GM12878 (cell line): Measurements from ENCODE around the gene P3H3. TPM values are rescaled to one million over a fixed set of nuclear protein-coding genes. Genes with fewer than 3 reads are reported as not detected.

ENCODE experiments used
- ATAC-seq: fragments of 200-7000 bp; cut with Tn5 transposase; 3 replicates; pipeline ENCODE4 v1.9.1; 2020; ENCODE audit warnings: mild to moderate bottlenecking, moderate library complexity
- BruUV-seq: library from RNA; stranded (reverse); fragments of 400-500 nt; replicated peaks from 2 replicates; lab custom pipeline; 2021; lab: Mats Ljungman, UMichigan
- CTCF ChIA-PET: fragments of 300-600 bp; sonication (Branson Sonifier 250); formaldehyde crosslinking; extraction: SDS; loops from one replicate; lab custom pipeline; 2021; ENCODE audit warnings: inconsistent platforms; lab: Yijun Ruan, JAX
- POLR2A ChIA-PET: fragments of 350-600 bp; formaldehyde crosslinking; extraction: SDS; loops from one replicate; lab custom pipeline; 2021; ENCODE audit warnings: inconsistent platforms; lab: Charles Lee
- RAD21 ChIA-PET: fragments of 300-600 bp; sonication (Branson Sonifier 250); formaldehyde crosslinking; loops from one replicate; lab custom pipeline; 2023; ENCODE audit warnings: antibody characterized with exemption; ENCODE audit not compliant: unreplicated experiment; lab: Charles Lee
- SMC1A ChIA-PET: fragments of 300-600 bp; sonication (Branson Sonifier 250); formaldehyde crosslinking; loops from one replicate; lab custom pipeline; 2023; ENCODE audit not compliant: unreplicated experiment, uncharacterized antibody; lab: Charles Lee
- DNase-seq: peaks from one replicate; pipeline ENCODE4 v3.0.0-alpha.2; 2011; ENCODE audit warnings: low read depth, low spot score
- FAIRE-seq: peaks from 3 replicates; lab custom pipeline; 2011; peaks lifted over from hg19 to GRCh38; lab: Jason Lieb, UNC
- H2AFZ ChIP-seq: 2 replicates; pipeline ENCODE4 v1.6.0; 2011; ENCODE audit warnings: low read depth, low read length, control low read depth; ENCODE audit not compliant: control insufficient read depth
- H3K27ac ChIP-seq: 2 replicates; pipeline ENCODE4 v1.5.1; 2011; ENCODE audit warnings: control low read depth; ENCODE audit not compliant: control insufficient read depth, insufficient read depth
- H3K27me3 ChIP-seq, 2 experiments: replicated peaks in 1 of 2; 2 replicates each; pipeline versions ENCODE4 v1.6.0 to v1.6.1; 2011; ENCODE audit warnings: low read length in 1 of 2; ENCODE audit not compliant: control insufficient read depth in 2 of 2, insufficient read depth in 2 of 2
- H3K36me3 ChIP-seq, 2 experiments: 2 replicates each; pipeline ENCODE4 v1.5.1; 2011; ENCODE audit warnings: low read length in 1 of 2; ENCODE audit not compliant: control insufficient read depth in 2 of 2, insufficient read depth in 2 of 2
- H3K4me1 ChIP-seq: 2 replicates; pipeline ENCODE4 v1.6.1; 2011; ENCODE audit warnings: mild to moderate bottlenecking, low read length, moderate library complexity, mixed read lengths; ENCODE audit not compliant: control insufficient read depth, insufficient read depth
- H3K4me2 ChIP-seq: 2 replicates; pipeline ENCODE4 v1.6.0; 2011; ENCODE audit warnings: control low read depth; ENCODE audit not compliant: control insufficient read depth, insufficient read depth
- H3K4me3 ChIP-seq: fragments of 200-600 bp; sonication (generic); 2 replicates; pipeline ENCODE4 v1.5.1; 2016
- H3K79me2 ChIP-seq: 2 replicates; pipeline ENCODE4 v1.6.0; 2011; ENCODE audit warnings: low read length; ENCODE audit not compliant: control insufficient read depth, insufficient read depth
- H3K9ac ChIP-seq: 2 replicates; pipeline ENCODE4 v1.8.0; 2011; ENCODE audit warnings: low read length, control low read depth, mixed read lengths; ENCODE audit not compliant: control insufficient read depth, insufficient read depth
- H3K9me3 ChIP-seq: replicated peaks from 3 replicates; pipeline ENCODE4 v1.5.1; 2011; ENCODE audit warnings: mild to moderate bottlenecking, low read length; ENCODE audit not compliant: control insufficient read depth, insufficient read depth
- H4K20me1 ChIP-seq: 2 replicates; pipeline ENCODE4 v1.6.0; 2011; ENCODE audit not compliant: control insufficient read depth, insufficient read depth
- BCLAF1 ChIP-seq: fragments of 450-650 bp; IDR thresholded peaks from 2 replicates; pipeline ENCODE4 v1.6.1; 2017; ENCODE audit warnings: antibody characterized with exemption, mild to moderate bottlenecking, moderate library complexity
- BHLHE40 ChIP-seq, 2 experiments: fragments of 450-650 bp in 1 of 2; IDR thresholded peaks; 2 replicates each; pipeline ENCODE4 v1.6.1; 2011 to 2017; ENCODE audit warnings: low read depth in 2 of 2, borderline replicate concordance in 1 of 2, improper control_type of control experiment in 1 of 2, low read length in 1 of 2, mild to moderate bottlenecking in 1 of 2
- BRCA1 ChIP-seq: IDR thresholded peaks from 2 replicates; pipeline ENCODE4 v1.6.1; 2011; ENCODE audit warnings: low read depth, low read length, improper control_type of control experiment
- CREB1 ChIP-seq: IDR thresholded peaks from 2 replicates; pipeline ENCODE4 v1.6.1; 2012; ENCODE audit warnings: low read depth, mild to moderate bottlenecking, inconsistent platforms
- GATAD2B ChIP-seq: fragments of 450-650 bp; conservative IDR thresholded peaks from 2 replicates; pipeline ENCODE4 v1.6.1; 2017; ENCODE audit warnings: low read depth, mild to moderate bottlenecking, moderate library complexity
- NFYB ChIP-seq: IDR thresholded peaks from 2 replicates; pipeline ENCODE4 v1.6.1; 2011; ENCODE audit warnings: low read depth, mild to moderate bottlenecking, low read length, improper control_type of control experiment, moderate library complexity; ENCODE audit not compliant: insufficient read depth
- STAT1 ChIP-seq: fragments of 450-650 bp; conservative IDR thresholded peaks from 2 replicates; pipeline ENCODE4 v1.6.1; 2014; ENCODE audit warnings: antibody characterized with exemption, mild to moderate bottlenecking
- ZBTB11 ChIP-seq: fragments of 450-650 bp; formaldehyde crosslinking; IDR thresholded peaks from 2 replicates; pipeline ENCODE4 v1.5.0; 2022; ENCODE audit warnings: mild to moderate bottlenecking, missing genetic modification characterization
- ZNF687 ChIP-seq: fragments of 450-650 bp; IDR thresholded peaks from 2 replicates; pipeline ENCODE4 v1.6.1; 2017; ENCODE audit warnings: mild to moderate bottlenecking, moderate library complexity
- WGBS: methylation state at CpG from one replicate; pipeline ENCODE4 v1.1.6; 2016; ENCODE audit warnings: low lambda C conversion rate; ENCODE audit not compliant: insufficient replicate concordance, insufficient coverage; ENCODE audit errors: missing lambda C conversion rate; 5-methylcytosine and 5-hydroxymethylcytosine counted together
- in situ Hi-C: fragments of 300-500 bp; cut with MboI; formaldehyde crosslinking; loops from 9 replicates; pipeline ENCODE4 v1.14.3; 2018; ENCODE audit warnings: mixed read lengths
- intact Hi-C: fragments of 100-400 bp; cut with micrococcal nuclease; formaldehyde crosslinking; loops from one replicate; pipeline ENCODE4 v1.14.2; 2022; ENCODE audit not compliant: unreplicated experiment
- polyA plus RNA-seq, 11 experiments: library from polyadenylated mRNA; depleted of rRNA in 4 of 11; unstranded in 6 of 11; stranded (reverse) in 5 of 11; fragments of >200 nt; fragmentation: Nextera tagmentation in 4 of 11; fragmentation: Illumina TruSeq in 1 of 11; extraction: Ambion mirVana in 4 of 11; extraction: Trizol in 1 of 11; gene quantifications; 1 replicate in 1 of 11; 2 replicates in 10 of 11; pipeline versions ENCODE4 v1.2.1 to v1.2.3, GENCODE V29; 2011 to 2016; ENCODE audit warnings: inconsistent platforms in 2 of 11, missing spikeins in 2 of 11, low read depth in 1 of 11
- total RNA-seq, 4 experiments: library from RNA; depleted of rRNA in 3 of 4; stranded (reverse); fragments of >200 nt in 3 of 4; fragmentation: Illumina TruSeq in 1 of 4; extraction: Trizol in 1 of 4; gene quantifications; 2 replicates each; pipeline versions ENCODE4 v1.2.1 to v1.2.3, GENCODE V29; 2013 to 2021

The P3H3 gene
- total and polyA plus RNA-seq, 10 of the 15 experiments (the other 5 are each of a cell fraction or from before 2014, with no cell fraction given): 0.03 to 0.21 (median 0.05) TPM; not detected in 7

- no peak for TF ChIP-seq ZNF687
Measured at GRCh38 chr12:6834254-6834653, 6.0 kb downstream of the P3H3 start (continued).

- CTCF ChIA-PET: interaction anchor here (0.8 to 6.8 kb wide), 22 partner anchors 9 to 200 kb away, joined by 3 to 72 read pairs (median 5); partner anchors contain the start of genes CDCA3, COPS7A, MLF2 and PTMS
- Histone ChIP-seq H3K9ac (no peak overlapping the region), H3K4me3 (no peak overlapping the region), H3K9me3 (no peaks in the 10 kb centered on the region), H3K27ac (no peak overlapping the region), H3K27me3 (peaks cover 1 to 8% of the 10 kb centered on the region in 2 experiments), H3K4me1 (peaks cover 4% of the 10 kb centered on the region), H3K79me2 (no peaks in the 10 kb centered on the region), H2AFZ (no peak overlapping the region), H3K4me2 (no peak overlapping the region), H3K36me3 (no peaks in the 10 kb centered on the region), H4K20me1 (no peaks in the 10 kb centered on the region)
- RAD21 ChIA-PET: interaction anchor here (1.2 to 2.1 kb wide), 5 partner anchors 17 to 102 kb away, joined by 3 to 11 read pairs (median 4); partner anchors contain the start of genes MLF2 and USP5
- BruUV-seq: no TSS peak
- in situ Hi-C loops: no loop called here
- ATAC-seq (no peak), DNase-seq (no peak), FAIRE-seq (no peak)
- SMC1A ChIA-PET: interaction anchor here (0.7 to 5.8 kb wide), 8 partner anchors 9 to 137 kb away, joined by 3 to 35 read pairs (median 4); partner anchors contain the start of genes CDCA3 and MLF2
- POLR2A ChIA-PET: interaction anchor here (0.7 to 1.0 kb wide), 4 partner anchors 10 to 81 kb away, joined by 3 to 5 read pairs (median 3); partner anchors contain the start of genes CDCA3 and MLF2
- WGBS: 48% methylated on average over 5 of the region's 5 CpGs
- intact Hi-C loops: no loop called here
- no peak for TF ChIP-seq GATAD2B
- TF ChIP-seq BCLAF1: no peak
- no peak for TF ChIP-seq ZBTB11 (CRISPR knock-in tag)
- TF ChIP-seq BHLHE40 (IDR thresholded peaks at IDR 0.05; ENCODE audit: borderline replicate concordance in 1 of 2, low read depth in 2 of 2, low read length in 1 of 2): no peak
- TF ChIP-seq NFYB: no peak
- no peak for TF ChIP-seq BRCA1
- no peak for TF ChIP-seq CREB1
- no peak for TF ChIP-seq STAT1
Measured at GRCh38 chr12:6834873-6835272, 6.7 kb downstream of the P3H3 start.
